Neuronal stem cell (in vitro differentiated cells): ENCODE results near the gene TIMM13.
"Not testable (repeated sequence)": the region's sequence is repeated elsewhere in the genome, so short reads cannot be mapped to it uniquely, and the experiment has no call there.

Experiments used
- DNase-seq: peaks from one replicate; pipeline ENCODE4 v3.0.0-alpha.2; 2013; ENCODE audit warnings: low spot score
- H2AFZ ChIP-seq: one replicate; pipeline ENCODE4 v1.6.1; 2013; ENCODE audit warnings: mild to moderate bottlenecking, low read length, inconsistent platforms
- H2AK5ac ChIP-seq: 2 replicates; pipeline ENCODE4 v1.6.1; 2013; ENCODE audit warnings: low read depth, mild to moderate bottlenecking, inconsistent platforms, low read length, moderate library complexity, mixed read lengths
- H2BK120ac ChIP-seq: 2 replicates; pipeline ENCODE4 v1.6.1; 2013; ENCODE audit warnings: low read depth, mild to moderate bottlenecking, inconsistent platforms, low read length, moderate library complexity, mixed read lengths
- H2BK12ac ChIP-seq: one replicate; pipeline ENCODE4 v1.6.1; 2013; ENCODE audit warnings: low read length, inconsistent platforms
- H2BK15ac ChIP-seq: 2 replicates; pipeline ENCODE4 v1.6.1; 2013; ENCODE audit warnings: mild to moderate bottlenecking, low read length, inconsistent platforms, mixed read lengths
- H2BK5ac ChIP-seq: one replicate; pipeline ENCODE4 v1.6.1; 2013; ENCODE audit warnings: inconsistent platforms, mild to moderate bottlenecking, low read length, moderate library complexity
- H3K14ac ChIP-seq: one replicate; pipeline ENCODE4 v1.6.1; 2013; ENCODE audit warnings: low read length, inconsistent platforms
- H3K18ac ChIP-seq: 2 replicates; pipeline ENCODE4 v1.6.1; 2013; ENCODE audit warnings: low read length, inconsistent platforms
- H3K23ac ChIP-seq: 2 replicates; pipeline ENCODE4 v1.6.1; 2013; ENCODE audit warnings: low read depth, mild to moderate bottlenecking, mixed read lengths, low read length, inconsistent platforms; ENCODE audit not compliant: poor library complexity
- H3K27ac ChIP-seq: replicated peaks from 3 replicates; pipeline ENCODE4 v1.5.1; 2013; ENCODE audit warnings: low read length, inconsistent platforms
- H3K27me3 ChIP-seq, 3 experiments: 2 replicates each; pipeline ENCODE4 v1.6.1; 2013; ENCODE audit warnings: low read length in 3 of 3, mild to moderate bottlenecking in 2 of 3, inconsistent platforms in 1 of 3, low read depth in 1 of 3, mixed read lengths in 1 of 3, moderate library complexity in 1 of 3; ENCODE audit not compliant: control insufficient read depth in 3 of 3, insufficient read depth in 3 of 3
- H3K36me3 ChIP-seq, 2 donors: replicated peaks in 1 of 2; 2 replicates each; pipeline ENCODE4 v1.6.1; 2013; ENCODE audit warnings: low read length in 2 of 2; ENCODE audit not compliant: control insufficient read depth in 2 of 2, insufficient read depth in 2 of 2
- H3K4ac ChIP-seq: 2 replicates; pipeline ENCODE4 v1.6.1; 2013; ENCODE audit warnings: inconsistent platforms, mild to moderate bottlenecking, low read length, moderate library complexity
- H3K4me1 ChIP-seq, 2 donors: 1 replicate in 1 of 2; 2 replicates in 1 of 2; pipeline ENCODE4 v1.6.1; 2013; ENCODE audit warnings: low read length in 2 of 2, low read depth in 1 of 2; ENCODE audit not compliant: control insufficient read depth in 2 of 2, insufficient read depth in 1 of 2
- H3K4me2 ChIP-seq: one replicate; pipeline ENCODE4 v1.6.1; 2013; ENCODE audit warnings: mild to moderate bottlenecking, low read length, inconsistent platforms; ENCODE audit not compliant: insufficient read depth, poor library complexity, severe bottlenecking
- H3K4me3 ChIP-seq, 2 donors: 2 replicates each; pipeline ENCODE4 v1.5.1; 2013; ENCODE audit warnings: low read length in 2 of 2, mild to moderate bottlenecking in 2 of 2, inconsistent platforms in 1 of 2, moderate library complexity in 1 of 2
- H3K79me1 ChIP-seq: one replicate; pipeline ENCODE4 v1.6.1; 2013; ENCODE audit warnings: low read depth, mild to moderate bottlenecking, inconsistent platforms, low read length, moderate library complexity
- H3K9ac ChIP-seq: one replicate; pipeline ENCODE4 v1.6.1; 2013; ENCODE audit warnings: mild to moderate bottlenecking, low read depth, low read length, inconsistent platforms; ENCODE audit not compliant: poor library complexity
- H3K9me3 ChIP-seq, 2 donors: replicated peaks in 1 of 2; 2 replicates each; pipeline versions ENCODE3 to v1.6.1; 2013; ENCODE audit warnings: low read length in 2 of 2, mild to moderate bottlenecking in 2 of 2, inconsistent platforms in 1 of 2, low read depth in 1 of 2, mixed read lengths in 1 of 2, moderate library complexity in 1 of 2; ENCODE audit not compliant: control insufficient read depth in 2 of 2, insufficient read depth in 1 of 2
- H4K8ac ChIP-seq: one replicate; pipeline ENCODE4 v1.6.1; 2013; ENCODE audit warnings: low read depth, mild to moderate bottlenecking, inconsistent platforms, low read length, moderate library complexity
- H4K91ac ChIP-seq: one replicate; pipeline ENCODE4 v1.6.1; 2013; ENCODE audit warnings: low read length, low read depth, mild to moderate bottlenecking, inconsistent platforms; ENCODE audit not compliant: poor library complexity
- WGBS, 2 donors: extraction: QIAGEN DNeasy Blood & Tissue Kit; methylation state at CpG; one replicate each; pipeline ENCODE4 v1.1.7; 2013; ENCODE audit warnings: missing lambda C conversion rate in 2 of 2, mixed read lengths in 1 of 2; ENCODE audit not compliant: insufficient read length in 2 of 2, insufficient replicate concordance in 1 of 2; ENCODE audit errors: extremely low coverage in 2 of 2; 5-methylcytosine and 5-hydroxymethylcytosine counted together

The TIMM13 gene

DNA sequence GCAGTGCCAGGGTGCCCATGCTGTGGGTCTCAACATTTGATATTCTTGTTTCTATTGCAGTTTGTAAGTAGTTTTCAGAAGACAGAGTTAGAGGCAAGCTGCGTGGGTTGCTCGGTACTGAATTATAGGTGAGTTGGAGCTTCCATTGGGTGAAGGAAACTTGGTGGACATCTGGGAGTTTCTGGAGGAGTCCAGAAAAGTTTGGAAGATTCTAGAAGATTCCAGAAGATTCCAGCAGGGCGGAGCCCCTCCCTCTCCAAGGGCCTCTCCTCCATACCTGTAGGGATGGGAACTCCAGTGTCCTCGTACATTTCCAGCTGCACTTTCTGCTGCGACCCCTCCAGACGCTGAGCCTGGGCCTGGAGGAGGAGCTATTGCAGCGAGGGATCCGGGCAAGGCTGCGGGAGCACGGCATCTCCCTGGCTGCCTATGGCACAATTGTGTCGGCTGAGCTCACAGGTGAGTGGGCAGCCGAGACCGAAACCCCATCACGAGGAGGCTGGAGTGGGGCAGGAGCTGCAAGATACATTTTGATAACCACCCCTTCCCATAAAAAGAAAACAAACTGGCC is 28.6 kb downstream of the TIMM13 start:
- no CpG with 5 or more reads among the region's 14 CpGs for WGBS, 2 donors
- peak overlapping the region; percentile 64 for H3K18ac ChIP-seq

DNA sequence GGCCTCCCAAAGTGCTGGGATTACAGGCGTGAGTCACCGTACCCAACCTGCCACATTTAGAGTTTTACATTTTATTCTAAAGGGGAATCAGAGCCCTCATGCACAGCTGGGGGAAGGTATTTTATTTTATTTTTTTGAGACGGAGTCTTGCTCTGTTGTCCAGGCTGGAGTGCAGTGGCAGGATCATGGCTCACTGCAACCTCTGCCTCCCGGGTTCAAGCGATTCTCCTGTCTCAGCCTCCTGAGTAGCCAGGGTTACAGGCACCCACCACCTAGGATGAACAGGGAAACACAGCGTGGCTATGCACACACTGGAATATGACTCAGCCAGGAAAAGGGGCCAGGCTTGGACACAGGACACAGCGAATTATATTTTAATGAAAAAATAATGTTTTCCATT is 30.2 kb downstream of the TIMM13 start:
- not testable (repeated sequence) for H3K27me3 ChIP-seq, H2BK120ac ChIP-seq, H3K4ac ChIP-seq, H2BK15ac ChIP-seq, H3K4me3 ChIP-seq, H3K18ac ChIP-seq, H3K36me3 ChIP-seq, H3K23ac ChIP-seq, H2AK5ac ChIP-seq, H3K9ac ChIP-seq, H3K4me1 ChIP-seq, H3K4me2 ChIP-seq, H2AFZ ChIP-seq, H3K14ac ChIP-seq, H3K79me1 ChIP-seq, H3K27ac ChIP-seq, H4K8ac ChIP-seq, H4K91ac ChIP-seq, H3K9me3 ChIP-seq, H2BK5ac ChIP-seq, DNase-seq, H2BK12ac ChIP-seq
- no CpG with 5 or more reads among the region's 7 CpGs for WGBS, 2 donors

More for the DNA sequence above, 28.6 kb downstream of the TIMM13 start:
- Histone ChIP-seq H3K27me3 (no peaks in the 10 kb centered on the region), H4K91ac (no peak overlapping the region), H3K14ac (no peak overlapping the region), H3K27ac (no peak overlapping the region), H3K79me1 (no peaks in the 10 kb centered on the region), H3K4me3 (no peak overlapping the region), H2BK12ac (no peak overlapping the region), H3K4ac (no peak overlapping the region), H3K4me2 (no peak overlapping the region), H3K36me3 (no peaks in the 10 kb centered on the region), H2BK120ac (no peak overlapping the region), H4K8ac (no peak overlapping the region), H3K9me3 (no peaks in the 10 kb centered on the region), H3K23ac (no peak overlapping the region), H2AK5ac (no peak overlapping the region), H3K4me1 (peaks cover 0 to 2% of the 10 kb centered on the region in 2 donors), H2BK5ac (no peak overlapping the region), H2BK15ac (no peak overlapping the region), H3K9ac (no peak overlapping the region), H2AFZ (no peak overlapping the region)
- DNase-seq, result no peak

DNA sequence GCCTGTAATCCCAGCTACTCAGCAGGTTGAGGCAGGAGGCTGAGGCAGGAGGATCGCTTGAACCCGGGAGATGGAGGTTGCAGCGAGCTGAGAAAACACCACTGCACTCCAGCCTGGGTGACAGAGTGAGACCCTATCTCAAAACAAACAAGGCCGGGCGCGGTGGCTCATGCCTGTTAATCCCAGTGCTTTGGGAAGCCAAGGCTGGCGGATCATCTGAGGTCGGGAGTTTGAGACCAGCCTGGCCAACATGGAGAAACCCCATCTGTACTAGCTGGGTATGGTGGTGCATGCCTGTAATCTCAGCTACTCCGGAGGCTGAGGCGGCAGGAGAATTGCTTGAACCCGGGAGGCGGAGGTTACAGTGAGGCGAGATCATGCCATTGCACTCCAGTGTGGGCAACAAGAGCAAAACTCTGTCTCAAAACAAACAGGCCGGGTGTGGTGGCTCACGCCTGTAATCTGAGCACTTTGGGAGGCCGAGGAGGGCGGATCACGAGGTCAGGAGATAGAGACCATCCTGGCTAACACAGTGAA is 32.0 kb downstream of the TIMM13 start:
- not testable (repeated sequence) for H3K23ac ChIP-seq, H3K4ac ChIP-seq, H3K9ac ChIP-seq, H3K36me3 ChIP-seq, H3K4me3 ChIP-seq, H2AK5ac ChIP-seq, H2BK15ac ChIP-seq, H3K9me3 ChIP-seq, H2BK120ac ChIP-seq, H3K18ac ChIP-seq, DNase-seq, H3K4me2 ChIP-seq, H2BK5ac ChIP-seq, H4K91ac ChIP-seq, H3K27me3 ChIP-seq, H2AFZ ChIP-seq, H3K79me1 ChIP-seq, H4K8ac ChIP-seq, H3K14ac ChIP-seq, H3K4me1 ChIP-seq, H3K27ac ChIP-seq, H2BK12ac ChIP-seq
- WGBS, 2 donors, result no CpG with 5 or more reads among the region's 18 CpGs

DNA sequence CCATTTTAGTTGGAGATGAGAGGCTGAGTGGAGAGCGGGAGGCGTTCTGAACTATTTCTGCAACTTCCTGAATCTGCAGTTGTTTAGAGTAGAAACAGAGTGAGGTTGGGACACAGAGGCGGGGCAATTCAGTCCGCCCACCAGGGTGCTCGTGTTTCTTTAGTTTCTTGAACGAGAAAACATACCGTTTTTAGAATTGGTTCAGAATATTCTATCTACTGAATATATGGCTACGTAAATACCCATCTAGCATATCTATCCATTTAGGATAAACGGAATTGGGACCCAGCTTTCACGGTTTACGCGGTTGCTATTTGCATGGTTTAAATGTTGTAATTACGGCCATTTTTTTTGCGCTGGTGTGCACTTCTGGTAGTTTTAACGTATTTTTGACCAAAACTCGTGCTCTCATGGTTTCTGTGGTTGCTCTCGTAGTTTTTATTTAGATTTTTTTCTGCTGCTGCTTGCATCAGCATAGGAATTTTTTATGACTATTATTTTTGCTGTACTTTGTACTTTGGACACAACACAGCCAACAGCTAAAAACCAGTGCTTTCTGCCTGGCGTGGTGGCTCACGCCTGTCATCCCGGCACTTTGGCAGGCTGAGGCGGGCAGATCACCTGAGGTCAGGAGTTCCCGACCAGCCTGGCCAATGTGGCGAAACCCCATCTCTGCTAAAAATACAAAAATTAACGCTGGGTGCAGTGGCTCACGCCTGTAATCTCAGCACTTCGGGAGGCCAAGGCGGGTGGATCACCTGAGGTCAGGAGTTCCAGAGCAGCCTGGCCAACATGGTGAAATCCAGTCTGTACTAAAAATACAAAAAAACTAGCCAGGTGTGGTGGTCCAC is 32.7 kb downstream of the TIMM13 start:
- H2BK12ac ChIP-seq, result no peak overlapping the region
- no peaks in the 10 kb centered on the region for H3K9me3 ChIP-seq
- H3K14ac ChIP-seq, result no peak overlapping the region
- DNase-seq, result no peak
- H3K4me2 ChIP-seq, result no peak overlapping the region
- no peak overlapping the region for H2BK5ac ChIP-seq
- WGBS, 2 donors, result no CpG with 5 or more reads among the region's 27 CpGs
- H2BK15ac ChIP-seq, result no peak overlapping the region
- peaks cover 0 to 2% of the 10 kb centered on the region in 2 donors for H3K4me1 ChIP-seq
- H3K23ac ChIP-seq, result no peak overlapping the region
- no peak overlapping the region for H3K4ac ChIP-seq
- no peak overlapping the region for H3K18ac ChIP-seq
- no peak overlapping the region for H3K27ac ChIP-seq
- H3K36me3 ChIP-seq, result no peaks in the 10 kb centered on the region
- no peaks in the 10 kb centered on the region for H3K27me3 ChIP-seq
- H3K79me1 ChIP-seq, result no peaks in the 10 kb centered on the region
- no peak overlapping the region for H4K8ac ChIP-seq
- H2AFZ ChIP-seq, result no peak overlapping the region
- H3K4me3 ChIP-seq, result no peak overlapping the region
- H2BK120ac ChIP-seq, result no peak overlapping the region
- no peak overlapping the region for H4K91ac ChIP-seq
- no peak overlapping the region for H2AK5ac ChIP-seq
- H3K9ac ChIP-seq, result no peak overlapping the region
